ACC112 (cell line): ENCODE measurements around the gene BTBD9.

Experiments
- H2AFZ ChIP-seq: fragments of 200-600 bp; sonication (generic); one replicate; pipeline ENCODE4 v1.6.0; 2017; ENCODE audit warnings: antibody characterized with exemption, low read length; ENCODE audit not compliant: unreplicated experiment
- H3K27ac ChIP-seq: fragments of 200-600 bp; sonication (generic); 2 replicates; pipeline ENCODE4 v1.5.1; 2014; ENCODE audit warnings: low read depth, mild to moderate bottlenecking, antibody characterized with exemption, low read length, moderate library complexity
- H3K27me3 ChIP-seq: fragments of 200-600 bp; sonication (generic); 2 replicates; pipeline ENCODE4 v1.6.1; 2014; ENCODE audit warnings: mild to moderate bottlenecking, antibody characterized with exemption, low read length, moderate library complexity, mixed read lengths; ENCODE audit not compliant: insufficient read depth
- H3K36me3 ChIP-seq: fragments of 200-600 bp; sonication (generic); 2 replicates; pipeline ENCODE4 v1.6.1; 2016; ENCODE audit warnings: mild to moderate bottlenecking, antibody characterized with exemption, low read length, moderate library complexity, mixed read lengths; ENCODE audit not compliant: insufficient read depth
- H3K4me1 ChIP-seq: fragments of 200-600 bp; sonication (generic); one replicate; pipeline ENCODE4 v1.6.1; 2016; ENCODE audit warnings: low read length, mixed read lengths; ENCODE audit not compliant: insufficient read depth, unreplicated experiment, control insufficient read depth
- H3K4me3 ChIP-seq: fragments of 200-600 bp; sonication (generic); 2 replicates; pipeline ENCODE4 v1.5.1; 2014; ENCODE audit warnings: mild to moderate bottlenecking, low read depth, low read length
- H3K79me2 ChIP-seq: fragments of 200-600 bp; sonication (generic); one replicate; pipeline ENCODE4 v1.6.0; 2016; ENCODE audit warnings: low read length; ENCODE audit not compliant: control insufficient read depth, unreplicated experiment, insufficient read depth

The BTBD9 gene

GRCh38 chr6:38142178-38142902 is 497.4 kb downstream of the BTBD9 start:
- Histone ChIP-seq H3K4me1 (peaks cover 9% of the 10 kb centered on the region), H3K27me3 (no peaks in the 10 kb centered on the region), H2AFZ (no peak overlapping the region), H3K36me3 (no peaks in the 10 kb centered on the region), H3K79me2 (peaks cover 2% of the 10 kb centered on the region), H3K4me3 (no peak overlapping the region), H3K27ac (no peak overlapping the region)

- Histone ChIP-seq H3K4me3 (no peak overlapping the region), H3K27ac (no peak overlapping the region), H3K36me3 (no peaks in the 10 kb centered on the region), H3K4me1 (peaks cover 4% of the 10 kb centered on the region), H3K27me3 (no peaks in the 10 kb centered on the region), H2AFZ (no peak overlapping the region), H3K79me2 (peaks cover 2% of the 10 kb centered on the region)
Measured at GRCh38 chr6:38141716-38142115, 498.0 kb downstream of the BTBD9 start.

- H3K27ac ChIP-seq, result no peak overlapping the region
- H2AFZ ChIP-seq, result no peak overlapping the region
- H3K4me1 ChIP-seq, result no peaks in the 10 kb centered on the region
- no peak overlapping the region for H3K4me3 ChIP-seq
- peaks cover 2% of the 10 kb centered on the region for H3K79me2 ChIP-seq
- H3K36me3 ChIP-seq, result no peaks in the 10 kb centered on the region
- H3K27me3 ChIP-seq, result no peaks in the 10 kb centered on the region
Measured at GRCh38 chr6:38141085-38141484, 498.6 kb downstream of the BTBD9 start.

- Histone ChIP-seq H3K27me3 (no peaks in the 10 kb centered on the region), H3K4me1 (no peaks in the 10 kb centered on the region), H3K36me3 (peaks cover 5% of the 10 kb centered on the region), H2AFZ (no peak overlapping the region), H3K79me2 (peaks cover 9% of the 10 kb centered on the region), H3K27ac (no peak overlapping the region), H3K4me3 (no peak overlapping the region)
Measured at GRCh38 chr6:38138374-38138773, 501.4 kb downstream of the BTBD9 start.

GRCh38 chr6:38137608-38138265 is 502.0 kb downstream of the BTBD9 start:
- peaks cover 5% of the 10 kb centered on the region for H3K36me3 ChIP-seq
- no peak overlapping the region for H3K27ac ChIP-seq
- no peaks in the 10 kb centered on the region for H3K27me3 ChIP-seq
- H3K4me3 ChIP-seq, result no peak overlapping the region
- H3K79me2 ChIP-seq, result peaks cover 15% of the 10 kb centered on the region
- H2AFZ ChIP-seq, result no peak overlapping the region
- H3K4me1 ChIP-seq, result no peaks in the 10 kb centered on the region

GRCh38 chr6:38136547-38136946 is 503.2 kb downstream of the BTBD9 start:
- Histone ChIP-seq H3K27ac (no peak overlapping the region), H3K4me3 (no peak overlapping the region)

GRCh38 chr6:38134704-38135088 is 505.0 kb downstream of the BTBD9 start:
- Histone ChIP-seq H3K36me3 (peaks cover 5% of the 10 kb centered on the region), H2AFZ (no peak overlapping the region), H3K79me2 (peaks cover 33% of the 10 kb centered on the region), H3K27me3 (no peaks in the 10 kb centered on the region), H3K27ac (no peak overlapping the region), H3K4me1 (peaks cover 12% of the 10 kb centered on the region), H3K4me3 (no peak overlapping the region)

More at GRCh38 chr6:38136547-38136946, 503.2 kb downstream of the BTBD9 start:
- H2AFZ ChIP-seq, result no peak overlapping the region
- H3K27me3 ChIP-seq, result no peaks in the 10 kb centered on the region
- H3K4me1 ChIP-seq, result peaks cover 5% of the 10 kb centered on the region
- H3K79me2 ChIP-seq, result peaks cover 23% of the 10 kb centered on the region
- peaks cover 5% of the 10 kb centered on the region for H3K36me3 ChIP-seq

GRCh38 chr6:38133932-38134703 is 505.6 kb downstream of the BTBD9 start:
- no peaks in the 10 kb centered on the region for H3K27me3 ChIP-seq

GRCh38 chr6:38131527-38131965 is 508.2 kb downstream of the BTBD9 start:
- Histone ChIP-seq H2AFZ (no peak overlapping the region), H3K27ac (peak overlapping the region; percentile 74), H3K79me2 (peaks cover 31% of the 10 kb centered on the region), H3K27me3 (no peaks in the 10 kb centered on the region), H3K36me3 (peaks cover 5% of the 10 kb centered on the region), H3K4me1 (peaks cover 12% of the 10 kb centered on the region), H3K4me3 (no peak overlapping the region)

More at GRCh38 chr6:38133932-38134703, 505.6 kb downstream of the BTBD9 start:
- Histone ChIP-seq H3K4me1 (peaks cover 12% of the 10 kb centered on the region), H3K4me3 (no peak overlapping the region), H2AFZ (no peak overlapping the region), H3K36me3 (peaks cover 5% of the 10 kb centered on the region), H3K27ac (no peak overlapping the region), H3K79me2 (peaks cover 33% of the 10 kb centered on the region)

- Histone ChIP-seq H3K27ac (no peak overlapping the region), H3K79me2 (peaks cover 14% of the 10 kb centered on the region), H2AFZ (no peak overlapping the region), H3K4me1 (peaks cover 12% of the 10 kb centered on the region), H3K27me3 (no peaks in the 10 kb centered on the region), H3K4me3 (no peak overlapping the region), H3K36me3 (no peaks in the 10 kb centered on the region)
Measured at GRCh38 chr6:38127284-38127683, 512.4 kb downstream of the BTBD9 start.
